Osteocyte (in vitro differentiated cells): ENCODE data around the gene PIGN. TPM values are rescaled to one million over a fixed set of nuclear protein-coding genes. Genes with fewer than 3 reads are reported as not detected.

Experiments
- DNase-seq: peaks from one replicate; pipeline ENCODE4 v3.0.0; 2021; ENCODE audit warnings: mixed read lengths; ENCODE audit not compliant: unreplicated experiment; ENCODE audit errors: extremely low spot score
- H3K27ac Mint-ChIP-seq: one replicate; pipeline ENCODE4 v1.8.0; 2021; ENCODE audit warnings: mild to moderate bottlenecking, mixed read lengths; ENCODE audit not compliant: unreplicated experiment
- H3K27me3 Mint-ChIP-seq: one replicate; pipeline ENCODE4 v1.8.0; 2021; ENCODE audit warnings: mixed read lengths; ENCODE audit not compliant: unreplicated experiment
- H3K36me3 Mint-ChIP-seq: one replicate; pipeline ENCODE4 v1.8.0; 2021; ENCODE audit warnings: mixed read lengths; ENCODE audit not compliant: unreplicated experiment
- H3K4me1 Mint-ChIP-seq: one replicate; pipeline ENCODE4 v1.8.0; 2021; ENCODE audit warnings: mixed read lengths; ENCODE audit not compliant: unreplicated experiment
- H3K4me3 Mint-ChIP-seq: one replicate; pipeline ENCODE4 v1.8.0; 2021; ENCODE audit warnings: mild to moderate bottlenecking, moderate library complexity, mixed read lengths; ENCODE audit not compliant: unreplicated experiment
- H3K9me3 Mint-ChIP-seq: one replicate; pipeline ENCODE4 v1.8.0; 2021; ENCODE audit warnings: mixed read lengths; ENCODE audit not compliant: unreplicated experiment
- CTCF ChIP-seq: fragments of 200-600 bp; sonication (generic); IDR thresholded peaks from 2 replicates; pipeline ENCODE4 v1.5.0; 2021; ENCODE audit warnings: antibody characterized with exemption, mild to moderate bottlenecking, moderate library complexity
- total RNA-seq: library from RNA; stranded (reverse); gene quantifications from 2 replicates; pipeline ENCODE4 v1.2.1, GENCODE V29; 2021

Gene PIGN
- total RNA-seq, 1 donor from 2014 or later = 39.2 TPM

GRCh38 chr18:62106271-62106670, 80.6 kb downstream of the PIGN start:
- Mint-ChIP-seq H3K4me3 (no peak overlapping the region), H3K9me3 (no peaks in the 10 kb centered on the region), H3K36me3 (peaks cover 9% of the 10 kb centered on the region), H3K27me3 (no peaks in the 10 kb centered on the region), H3K27ac (no peak overlapping the region), H3K4me1 (peaks cover 36% of the 10 kb centered on the region)
- DNase-seq = no peak
- no peak for TF ChIP-seq CTCF

GRCh38 chr18:62105376-62105775, 81.5 kb downstream of the PIGN start:
- H3K4me1 Mint-ChIP-seq = peaks cover 40% of the 10 kb centered on the region
- H3K4me3 Mint-ChIP-seq = no peak overlapping the region
- H3K9me3 Mint-ChIP-seq = no peaks in the 10 kb centered on the region
- peaks cover 11% of the 10 kb centered on the region for H3K36me3 Mint-ChIP-seq
- no peak overlapping the region for H3K27ac Mint-ChIP-seq
- H3K27me3 Mint-ChIP-seq = no peaks in the 10 kb centered on the region
- DNase-seq = no peak
- no peak for TF ChIP-seq CTCF

- no peak for DNase-seq
- Mint-ChIP-seq H3K27ac (no peak overlapping the region), H3K4me1 (peaks cover 30% of the 10 kb centered on the region), H3K27me3 (no peaks in the 10 kb centered on the region), H3K9me3 (peaks cover 8% of the 10 kb centered on the region), H3K4me3 (no peak overlapping the region), H3K36me3 (peaks cover 36% of the 10 kb centered on the region)
- no peak for TF ChIP-seq CTCF
These were observed 84.6 kb downstream of the PIGN start for GRCh38 chr18:62102221-62102620.

GRCh38 chr18:62101321-62101721, 85.5 kb downstream of the PIGN start:
- Mint-ChIP-seq H3K36me3 (peaks cover 36% of the 10 kb centered on the region), H3K4me3 (no peak overlapping the region), H3K27ac (no peak overlapping the region), H3K4me1 (peaks cover 28% of the 10 kb centered on the region), H3K9me3 (peaks cover 8% of the 10 kb centered on the region), H3K27me3 (no peaks in the 10 kb centered on the region)
- TF ChIP-seq CTCF = no peak
- no peak for DNase-seq

GRCh38 chr18:62098960-62099359, 87.9 kb downstream of the PIGN start:
- peaks cover 36% of the 10 kb centered on the region for H3K36me3 Mint-ChIP-seq
- DNase-seq = no peak
- H3K4me3 Mint-ChIP-seq = no peak overlapping the region
- no peak for TF ChIP-seq CTCF
- H3K27me3 Mint-ChIP-seq = no peaks in the 10 kb centered on the region
- no peak overlapping the region for H3K27ac Mint-ChIP-seq
- H3K9me3 Mint-ChIP-seq = peaks cover 8% of the 10 kb centered on the region
- H3K4me1 Mint-ChIP-seq = peaks cover 16% of the 10 kb centered on the region
